Dendritic cell treated with granulocyte-macrophage colony-stimulating factor and Interleukin-4, amounts not matched to agents 40 ng/mL and 50 ng/mL, for 4 days (primary cell): Measurements from ENCODE around the gene SUSD3.
"Not testable (repeated sequence)": the region's sequence is repeated elsewhere in the genome, so short reads cannot be mapped to it uniquely, and the experiment has no call there.

Experiments
- H3K27ac Mint-ChIP-seq: one replicate; pipeline ENCODE4 v1.8.0; 2022; ENCODE audit warnings: mild to moderate bottlenecking, mixed read lengths
- H3K27me3 Mint-ChIP-seq: one replicate; pipeline ENCODE4 v1.8.0; 2022; ENCODE audit warnings: mild to moderate bottlenecking, mixed read lengths
- H3K36me3 Mint-ChIP-seq: one replicate; pipeline ENCODE4 v1.8.0; 2022; ENCODE audit warnings: low read depth, mixed read lengths
- H3K4me1 Mint-ChIP-seq: one replicate; pipeline ENCODE4 v1.8.0; 2022; ENCODE audit warnings: low read depth, mixed read lengths
- H3K4me3 Mint-ChIP-seq: one replicate; pipeline ENCODE4 v1.8.0; 2022; ENCODE audit warnings: mild to moderate bottlenecking, moderate library complexity, mixed read lengths
- H3K9me3 Mint-ChIP-seq: one replicate; pipeline ENCODE4 v1.8.0; 2022; ENCODE audit warnings: mixed read lengths
- intact Hi-C: fragments of 100-400 bp; cut with micrococcal nuclease; formaldehyde crosslinking; loops from one replicate; pipeline ENCODE4 v1.15.0; 2022

The SUSD3 gene

DNA sequence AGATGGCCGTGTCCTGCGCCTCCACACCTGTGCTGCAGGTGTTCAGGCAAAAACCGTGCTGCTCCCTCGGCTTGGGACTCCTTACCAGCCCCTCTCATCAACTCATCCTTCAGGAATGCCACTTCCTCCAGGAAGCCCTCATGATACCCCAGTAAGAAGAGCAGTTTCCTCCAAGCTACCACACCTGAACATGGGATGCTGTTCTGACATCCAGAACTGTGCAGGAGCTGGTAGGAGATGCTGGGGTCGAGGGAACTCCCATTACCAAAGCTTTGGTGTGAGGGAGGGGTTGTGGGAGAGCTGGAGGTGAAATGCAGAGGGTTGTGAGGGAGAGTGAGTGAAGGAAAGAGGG lies 56.5 kb downstream of the SUSD3 start:
- peaks cover 54% of the 10 kb centered on the region for H3K36me3 Mint-ChIP-seq
- peak overlapping the region; percentile 10 for H3K4me3 Mint-ChIP-seq
- H3K27me3 Mint-ChIP-seq, result no peaks in the 10 kb centered on the region
- H3K27ac Mint-ChIP-seq, result peak overlapping the region; percentile 90
- H3K4me1 Mint-ChIP-seq, result peaks cover 89% of the 10 kb centered on the region
- intact Hi-C loops, result no loop called here
- H3K9me3 Mint-ChIP-seq, result no peaks in the 10 kb centered on the region

DNA sequence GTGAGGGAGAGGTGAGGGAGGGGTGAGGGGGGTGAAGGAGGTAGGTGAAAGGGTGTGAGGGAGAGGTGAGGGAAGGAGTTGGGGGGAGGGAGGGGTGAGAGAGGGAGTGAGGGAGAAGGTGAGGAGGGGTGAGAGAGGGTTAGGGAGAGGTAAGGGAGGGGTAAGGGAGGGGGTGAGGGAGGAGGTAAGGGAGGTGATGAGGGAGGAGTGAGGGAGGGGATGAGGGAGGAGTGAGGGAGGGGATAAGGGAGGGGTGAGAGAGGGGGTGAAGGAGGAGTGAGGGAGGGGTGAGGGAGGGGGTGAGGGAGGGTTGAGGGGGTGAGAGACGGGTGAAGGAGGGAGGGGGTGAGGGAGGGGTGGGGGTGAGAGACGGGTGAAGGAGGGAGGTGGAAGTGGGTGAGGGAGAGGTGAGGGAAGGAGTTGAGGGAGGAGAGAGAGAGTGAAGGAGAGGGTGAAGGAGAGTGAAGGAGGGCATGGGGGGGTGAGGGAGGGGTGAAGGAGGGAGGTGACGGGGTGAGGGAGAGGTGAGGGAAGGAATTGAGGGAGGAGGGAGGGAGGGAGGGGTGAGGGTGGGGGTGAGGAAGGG lies 57.1 kb downstream of the SUSD3 start:
- no peaks in the 10 kb centered on the region for H3K9me3 Mint-ChIP-seq
- no peak overlapping the region for H3K4me3 Mint-ChIP-seq
- peak overlapping the region; percentile 90 for H3K27ac Mint-ChIP-seq
- peaks cover 54% of the 10 kb centered on the region for H3K36me3 Mint-ChIP-seq
- peaks cover 89% of the 10 kb centered on the region for H3K4me1 Mint-ChIP-seq
- intact Hi-C loops, result no loop called here
- no peaks in the 10 kb centered on the region for H3K27me3 Mint-ChIP-seq

DNA sequence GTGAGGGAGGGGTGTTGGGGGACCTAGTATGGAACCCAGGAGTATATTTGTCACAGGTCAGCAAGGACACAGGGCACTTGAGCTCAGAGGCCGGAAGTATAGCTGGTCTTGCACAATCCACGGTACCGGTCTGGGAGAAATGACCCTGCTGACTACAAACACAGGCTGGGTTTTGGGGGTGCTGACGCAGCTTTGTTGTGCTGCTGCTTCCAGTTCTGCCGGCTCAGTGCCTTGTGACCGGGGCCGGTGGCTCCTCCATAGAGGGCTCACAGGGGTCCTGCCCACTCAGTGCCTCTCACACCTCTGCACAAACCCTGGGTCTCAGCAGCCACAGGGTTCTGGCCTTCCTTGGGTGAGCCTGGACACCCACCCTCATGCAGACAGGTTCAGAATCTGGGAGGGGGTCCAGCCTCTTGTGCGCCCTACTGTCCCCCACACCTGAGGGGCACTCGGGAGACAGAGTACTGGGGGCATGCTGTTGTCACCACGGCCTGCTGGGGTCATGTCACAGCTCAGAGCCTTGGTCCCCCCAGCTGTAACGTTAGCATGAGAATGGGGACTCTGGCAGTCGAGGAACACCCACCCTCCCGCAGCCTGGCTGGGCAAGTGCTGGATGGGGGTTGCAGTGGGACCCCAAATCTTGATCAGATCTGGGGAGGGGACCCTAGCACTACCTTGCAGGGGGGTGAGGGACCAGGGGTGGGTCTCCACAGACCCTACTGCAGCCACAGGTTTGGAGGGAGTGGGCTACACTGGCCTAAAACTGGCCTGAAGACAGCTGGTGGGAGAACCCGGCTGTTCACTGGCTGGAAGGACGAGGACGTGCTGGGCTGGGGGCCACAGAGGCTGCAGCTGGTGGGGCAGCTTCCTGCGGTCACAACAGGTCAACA lies 57.8 kb downstream of the SUSD3 start:
- H3K9me3 Mint-ChIP-seq, result no peaks in the 10 kb centered on the region
- no peaks in the 10 kb centered on the region for H3K27me3 Mint-ChIP-seq
- peaks cover 89% of the 10 kb centered on the region for H3K4me1 Mint-ChIP-seq
- peak overlapping the region; percentile 89 for H3K27ac Mint-ChIP-seq
- intact Hi-C loops, result no loop called here
- peaks cover 54% of the 10 kb centered on the region for H3K36me3 Mint-ChIP-seq
- peak overlapping the region; percentile 44 for H3K4me3 Mint-ChIP-seq

DNA sequence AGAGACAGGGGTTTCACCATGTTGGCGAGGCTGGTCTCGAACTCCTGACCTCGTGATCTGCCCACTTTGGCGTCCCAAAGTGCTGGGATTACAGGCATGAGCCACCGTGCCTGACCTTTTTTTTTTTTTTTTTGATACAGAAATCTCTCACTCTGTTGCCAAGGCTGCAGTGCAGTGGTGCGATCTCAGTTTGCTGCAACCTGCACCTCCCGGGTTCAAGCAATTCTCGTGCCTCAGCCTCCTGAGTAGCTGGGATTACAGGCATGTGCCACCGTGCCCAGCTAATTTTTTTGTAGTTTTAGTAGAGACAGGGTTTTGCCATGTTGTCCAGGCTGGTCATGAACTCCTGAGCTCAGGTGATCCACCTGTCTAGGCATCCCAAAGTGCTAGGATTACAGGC lies 59.0 kb downstream of the SUSD3 start:
- H3K27me3 Mint-ChIP-seq, intact Hi-C loops, H3K9me3 Mint-ChIP-seq, H3K4me3 Mint-ChIP-seq: not testable (repeated sequence)
- H3K4me1 Mint-ChIP-seq, result peaks cover 89% of the 10 kb centered on the region
- H3K36me3 Mint-ChIP-seq, result peaks cover 55% of the 10 kb centered on the region
- H3K27ac Mint-ChIP-seq, result peak overlapping the region; percentile 89

DNA sequence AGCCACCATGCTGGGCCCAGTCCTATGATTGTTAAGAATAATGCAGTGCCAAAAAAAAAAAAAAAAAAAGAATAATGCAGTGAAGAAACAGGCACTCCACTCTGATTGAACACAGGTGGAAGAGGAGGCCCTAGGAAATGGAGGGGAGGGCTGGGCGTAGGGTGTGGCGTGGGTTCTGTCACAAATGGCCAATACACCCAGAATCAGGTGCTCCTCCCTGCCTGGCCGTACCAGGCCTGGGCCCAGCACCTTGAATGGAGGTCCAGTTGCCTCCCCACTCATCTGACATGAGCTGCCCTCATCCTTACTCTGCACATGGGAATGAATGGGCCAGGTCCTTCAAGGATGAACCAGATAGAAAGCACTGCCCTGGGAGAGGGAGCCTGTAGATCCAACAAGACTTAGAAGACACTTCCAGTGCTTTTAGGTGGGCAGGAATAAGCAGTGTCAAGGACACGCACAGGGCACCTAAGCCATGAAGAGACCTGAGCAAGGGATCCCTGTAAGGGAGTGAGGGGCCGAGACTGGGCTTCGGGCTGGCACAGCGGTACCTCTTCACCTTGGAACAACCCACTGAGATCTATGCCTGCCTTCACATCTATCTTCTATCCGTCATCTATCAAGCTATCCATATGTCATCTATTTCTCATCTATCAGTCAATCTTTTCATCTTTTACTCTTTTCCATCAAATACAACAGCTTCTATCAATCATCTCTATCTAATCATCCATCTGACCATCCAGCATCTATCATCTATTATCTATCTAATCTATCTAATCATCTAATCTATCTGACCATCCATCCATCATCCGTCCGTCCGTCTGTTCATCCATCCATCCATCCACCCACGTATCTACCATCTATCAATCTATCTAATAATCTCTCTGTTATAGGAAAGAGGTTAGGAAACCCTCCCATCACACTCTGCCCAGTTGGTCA lies 59.7 kb downstream of the SUSD3 start:
- Mint-ChIP-seq H3K27ac (peak overlapping the region; percentile 89), H3K4me1 (peaks cover 88% of the 10 kb centered on the region)
- intact Hi-C loops, result no loop called here

DNA sequence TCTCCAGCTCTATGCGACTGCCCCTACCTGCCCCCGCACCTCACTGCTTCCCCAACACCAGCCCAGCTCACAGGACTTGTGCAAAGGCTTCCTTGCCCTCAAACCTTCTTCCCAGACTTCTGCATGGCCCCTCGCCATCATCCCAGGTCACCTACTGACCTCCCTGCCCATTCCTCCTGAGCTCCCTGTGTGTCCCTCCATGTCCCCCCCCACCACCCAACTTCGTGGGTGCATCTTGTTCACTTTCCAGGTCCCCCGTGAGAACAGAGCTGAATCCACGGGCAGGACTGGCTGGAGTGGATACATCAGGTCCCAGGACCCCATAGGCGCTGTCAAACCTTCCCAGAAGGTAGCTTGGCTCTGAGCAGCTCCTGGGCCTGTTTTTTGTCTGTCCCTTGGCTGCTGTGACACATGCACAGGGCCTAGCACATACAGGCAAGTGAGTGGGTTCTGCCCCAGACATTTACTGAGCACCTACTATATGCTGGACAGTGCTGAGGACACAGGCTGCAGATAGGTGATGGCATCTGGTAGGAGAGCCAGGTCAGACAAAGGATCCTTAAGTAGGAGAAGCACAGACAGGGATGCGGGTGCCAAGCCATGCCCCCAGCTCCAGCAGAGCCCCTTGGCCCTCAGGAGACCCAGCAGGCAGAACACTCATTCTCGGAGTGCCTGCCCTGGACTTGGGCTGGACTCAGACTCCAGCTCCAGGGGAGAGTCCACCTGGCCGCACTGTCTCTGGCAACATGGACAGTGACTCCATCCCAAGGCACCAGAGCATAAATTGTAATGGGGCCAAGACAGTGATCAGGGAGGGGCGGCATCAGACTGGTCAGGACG lies 60.6 kb downstream of the SUSD3 start:
- H3K27me3 Mint-ChIP-seq, result no peaks in the 10 kb centered on the region
- intact Hi-C loops, result no loop called here
- no peaks in the 10 kb centered on the region for H3K9me3 Mint-ChIP-seq
- peaks cover 87% of the 10 kb centered on the region for H3K4me1 Mint-ChIP-seq
- H3K27ac Mint-ChIP-seq, result peak overlapping the region; percentile 89
- H3K36me3 Mint-ChIP-seq, result peaks cover 55% of the 10 kb centered on the region
- H3K4me3 Mint-ChIP-seq, result peak overlapping the region; percentile 31

More for the DNA sequence above, 59.7 kb downstream of the SUSD3 start:
- Mint-ChIP-seq H3K4me3 (no peak overlapping the region), H3K27me3 (no peaks in the 10 kb centered on the region), H3K36me3 (peaks cover 55% of the 10 kb centered on the region), H3K9me3 (no peaks in the 10 kb centered on the region)

DNA sequence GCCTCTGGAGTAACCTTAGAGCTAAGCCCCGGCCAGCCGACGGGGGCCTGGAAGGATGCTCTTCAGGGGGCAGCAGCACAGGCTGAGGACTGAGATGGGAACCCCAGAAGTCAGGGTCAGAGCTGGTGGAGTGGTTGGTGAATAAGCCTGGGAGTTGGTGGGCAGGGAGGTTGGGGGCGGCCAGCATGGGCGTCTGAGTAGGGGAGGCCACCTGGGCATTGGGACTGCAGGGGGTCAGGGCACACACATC lies 61.1 kb downstream of the SUSD3 start:
- Mint-ChIP-seq H3K27ac (peak overlapping the region; percentile 89), H3K36me3 (peaks cover 55% of the 10 kb centered on the region), H3K9me3 (no peaks in the 10 kb centered on the region), H3K4me1 (peaks cover 87% of the 10 kb centered on the region), H3K27me3 (no peaks in the 10 kb centered on the region), H3K4me3 (peak overlapping the region; percentile 31)
- intact Hi-C loops, result no loop called here

DNA sequence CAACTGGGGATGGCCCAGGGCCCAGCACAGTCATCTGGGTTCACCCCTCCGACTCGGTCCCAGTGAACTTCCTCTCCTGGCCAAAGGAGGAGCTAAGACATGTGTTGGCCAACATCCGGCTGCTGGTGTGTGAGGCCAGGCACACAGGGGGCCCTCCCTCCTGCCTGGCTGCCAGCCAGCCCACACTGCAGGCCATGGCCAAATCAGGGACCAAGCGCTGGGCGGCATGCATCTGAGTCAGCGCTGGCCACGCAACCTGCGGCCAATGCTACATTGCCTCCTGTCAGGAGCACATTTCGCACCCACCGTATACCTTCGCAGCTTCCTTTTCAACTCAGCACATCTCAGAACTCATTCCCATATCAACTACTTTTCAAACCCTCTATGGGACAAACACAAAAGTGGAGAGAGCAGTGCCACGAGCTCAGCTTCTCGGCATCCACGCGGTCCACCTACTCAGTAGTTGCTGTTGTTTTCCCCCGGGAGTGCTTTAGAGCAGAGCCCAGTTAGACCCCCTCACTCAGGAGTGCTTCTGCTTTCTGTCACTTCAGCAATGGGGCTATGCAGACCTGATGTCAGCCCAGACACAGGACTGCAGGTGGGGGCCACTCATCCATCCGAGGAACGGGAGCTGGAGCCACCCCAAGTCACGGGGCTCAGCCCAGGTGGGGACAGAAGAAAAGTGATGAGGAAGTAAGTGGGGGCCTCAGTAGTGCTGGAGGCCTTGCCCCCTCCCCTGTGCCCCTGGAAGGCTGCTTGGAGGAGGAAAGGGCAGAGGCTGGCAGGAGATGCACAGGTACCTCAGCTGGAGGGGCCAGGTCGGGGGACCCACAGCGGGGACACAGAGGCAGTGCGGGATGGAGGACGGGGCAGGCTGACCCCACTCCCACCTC lies 61.7 kb downstream of the SUSD3 start:
- peaks cover 58% of the 10 kb centered on the region for H3K36me3 Mint-ChIP-seq
- intact Hi-C loops, result loop anchor here (1.0 kb wide), 1 partner anchor 11 kb away; no protein-coding TSS in a partner anchor
- no peaks in the 10 kb centered on the region for H3K9me3 Mint-ChIP-seq
- no peaks in the 10 kb centered on the region for H3K27me3 Mint-ChIP-seq
- H3K4me1 Mint-ChIP-seq, result peaks cover 86% of the 10 kb centered on the region
- H3K4me3 Mint-ChIP-seq, result peak overlapping the region; percentile 32
- H3K27ac Mint-ChIP-seq, result peak overlapping the region; percentile 89

DNA sequence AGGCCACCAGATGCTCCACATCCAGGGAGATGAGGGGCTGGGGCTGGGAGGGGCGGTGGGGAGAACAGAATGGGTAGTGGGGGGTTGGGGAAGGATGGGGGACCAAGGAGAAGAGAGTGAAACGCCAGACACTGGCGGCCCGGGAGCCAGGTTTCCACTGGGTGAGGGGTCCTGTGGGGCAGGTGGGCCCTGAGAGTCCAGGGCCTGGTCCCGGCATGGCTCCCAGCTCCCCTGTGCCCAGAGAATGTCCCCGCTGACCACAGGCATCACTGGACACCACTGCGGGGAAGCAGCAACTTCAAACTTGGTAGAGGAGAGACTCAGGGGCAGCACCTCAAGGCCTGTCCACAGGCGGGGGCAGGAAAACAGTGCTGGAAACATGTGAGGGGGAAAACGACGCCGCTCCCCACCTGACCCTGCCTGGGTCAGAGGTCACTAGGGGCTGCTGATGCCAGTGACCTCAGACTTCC lies 62.4 kb downstream of the SUSD3 start:
- Mint-ChIP-seq H3K9me3 (no peaks in the 10 kb centered on the region), H3K4me3 (peak overlapping the region; percentile 32), H3K36me3 (peaks cover 65% of the 10 kb centered on the region), H3K27me3 (no peaks in the 10 kb centered on the region), H3K4me1 (peaks cover 88% of the 10 kb centered on the region), H3K27ac (peak overlapping the region; percentile 89)
- intact Hi-C loops, result loop anchor here (1.0 kb wide), 1 partner anchor 10 kb away; no protein-coding TSS in a partner anchor

DNA sequence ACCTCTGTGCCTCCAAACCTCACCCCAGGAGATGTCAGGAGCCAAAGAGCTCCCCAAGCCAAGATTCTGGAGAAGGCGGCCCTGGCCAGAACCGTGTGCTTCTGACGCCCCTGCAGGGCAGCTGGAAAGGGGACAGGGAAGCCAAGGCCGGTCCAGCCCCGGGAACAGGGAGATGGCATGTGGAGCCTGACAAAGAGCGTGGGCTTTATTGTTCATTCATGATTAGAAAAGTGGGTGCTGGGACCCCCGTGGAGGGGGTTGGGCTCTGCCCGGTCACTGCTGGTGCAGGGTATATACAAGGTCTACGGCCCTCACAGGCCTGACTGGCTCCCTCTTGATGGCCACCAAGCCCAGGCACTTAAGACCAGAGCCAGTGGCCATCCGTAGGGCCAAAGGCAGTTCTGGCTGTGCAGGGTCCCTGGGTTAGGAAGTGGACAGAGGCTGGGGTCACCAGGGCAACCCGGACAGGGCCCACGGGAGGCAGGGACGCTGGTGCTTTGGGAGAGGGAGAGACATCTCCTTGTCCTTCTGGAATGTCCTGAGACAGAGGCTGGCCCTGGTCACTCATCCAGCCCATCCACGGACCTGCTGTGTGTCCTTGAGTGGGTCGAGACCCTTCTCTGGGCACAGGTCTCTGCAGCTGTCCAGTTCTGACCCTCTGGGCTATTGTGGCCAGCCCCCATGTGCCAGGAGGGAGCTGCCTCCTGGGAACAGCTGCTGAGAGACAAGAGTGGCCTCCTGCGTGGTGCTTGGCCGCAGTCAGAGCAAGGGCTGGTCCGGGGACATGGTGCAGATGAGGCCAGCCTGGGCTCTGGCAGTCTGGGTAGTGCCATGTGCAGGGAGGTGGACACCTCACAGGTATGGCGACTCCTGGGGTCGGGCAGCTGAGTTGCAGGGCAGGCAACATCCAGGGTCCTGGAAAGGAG lies 63.1 kb downstream of the SUSD3 start:
- Mint-ChIP-seq H3K36me3 (peaks cover 72% of the 10 kb centered on the region), H3K27ac (peak overlapping the region; percentile 89), H3K4me1 (peaks cover 89% of the 10 kb centered on the region), H3K9me3 (no peaks in the 10 kb centered on the region), H3K4me3 (no peak overlapping the region), H3K27me3 (no peaks in the 10 kb centered on the region)
- intact Hi-C loops, result no loop called here

DNA sequence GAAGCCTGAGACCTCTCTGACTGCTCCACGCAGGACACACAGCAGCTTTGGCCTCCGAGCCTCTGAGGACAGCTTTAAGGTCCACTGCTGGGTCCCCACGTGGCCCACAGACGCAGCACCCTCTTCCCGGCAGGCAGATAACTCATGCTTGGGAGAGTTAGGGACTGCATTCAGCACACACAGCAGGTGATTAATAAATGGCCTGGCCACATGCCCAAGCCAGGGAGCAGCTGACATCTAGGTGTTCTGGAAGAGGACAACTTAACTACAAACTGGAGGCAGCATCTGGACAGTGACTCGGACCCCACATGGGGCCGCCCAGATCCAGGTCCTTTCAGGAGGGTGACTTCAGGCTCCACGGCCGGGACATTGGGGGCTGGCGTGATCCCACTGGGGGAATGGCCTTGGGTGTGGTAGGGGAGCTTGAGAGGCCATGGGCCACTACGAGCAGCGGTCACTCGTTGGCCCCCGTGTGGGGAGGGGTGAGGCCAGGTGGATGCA lies 64.3 kb downstream of the SUSD3 start:
- Mint-ChIP-seq H3K4me3 (no peak overlapping the region), H3K9me3 (no peaks in the 10 kb centered on the region), H3K36me3 (peaks cover 84% of the 10 kb centered on the region), H3K27ac (peak overlapping the region; percentile 89), H3K27me3 (no peaks in the 10 kb centered on the region), H3K4me1 (peaks cover 93% of the 10 kb centered on the region)
- intact Hi-C loops, result no loop called here
